Activated CD4-positive, alpha-beta memory T cell treated with anti-CD3 and anti-CD28 coated beads for 36 hours (primary cell): ENCODE measurements around the gene CASKIN1. TPM values are rescaled to one million over a fixed set of nuclear protein-coding genes. Genes with fewer than 3 reads are reported as not detected.
A peak's percentile ranks its signal among the peaks of the same experiment; 100 is the strongest.

Experiments
- CTCF ChIA-PET: fragments of 350-600 bp; sonication (Branson Sonifier 250); formaldehyde crosslinking; loops from one replicate; lab custom pipeline; 2021; ENCODE audit warnings: antibody characterized with exemption, inconsistent platforms; lab: Charles Lee
- POLR2A ChIA-PET: fragments of 350-600 bp; sonication (Branson Sonifier 250); formaldehyde crosslinking; loops from one replicate; lab custom pipeline; 2021; ENCODE audit warnings: antibody characterized with exemption; lab: Charles Lee
- DNase-seq: peaks from one replicate; pipeline ENCODE4 v3.0.0-alpha.2; 2020
- H3K27ac Mint-ChIP-seq: one replicate; pipeline ENCODE4 v1.8.0; 2021; ENCODE audit warnings: mixed read lengths
- H3K27me3 Mint-ChIP-seq: one replicate; pipeline ENCODE4 v1.8.0; 2021; ENCODE audit warnings: mixed read lengths
- H3K36me3 Mint-ChIP-seq: one replicate; pipeline ENCODE4 v1.8.0; 2021; ENCODE audit warnings: mixed read lengths
- H3K4me1 Mint-ChIP-seq: one replicate; pipeline ENCODE4 v1.8.0; 2021; ENCODE audit warnings: low read depth, mixed read lengths
- H3K4me3 Mint-ChIP-seq: one replicate; pipeline ENCODE4 v1.8.0; 2021; ENCODE audit warnings: mild to moderate bottlenecking, mixed read lengths
- H3K9me3 Mint-ChIP-seq: one replicate; pipeline ENCODE4 v1.8.0; 2021; ENCODE audit warnings: mixed read lengths
- intact Hi-C: fragments of 100-400 bp; cut with micrococcal nuclease; formaldehyde crosslinking; loops from one replicate; pipeline ENCODE4 v1.15.1; 2023
- total RNA-seq, 2 experiments: library from RNA; stranded (reverse); gene quantifications; one replicate each; pipeline ENCODE4 v1.2.3, GENCODE V29; 2021

Gene CASKIN1
- total RNA-seq, 2 experiments from 2014 or later, result 0.36 to 0.83 TPM

DNA sequence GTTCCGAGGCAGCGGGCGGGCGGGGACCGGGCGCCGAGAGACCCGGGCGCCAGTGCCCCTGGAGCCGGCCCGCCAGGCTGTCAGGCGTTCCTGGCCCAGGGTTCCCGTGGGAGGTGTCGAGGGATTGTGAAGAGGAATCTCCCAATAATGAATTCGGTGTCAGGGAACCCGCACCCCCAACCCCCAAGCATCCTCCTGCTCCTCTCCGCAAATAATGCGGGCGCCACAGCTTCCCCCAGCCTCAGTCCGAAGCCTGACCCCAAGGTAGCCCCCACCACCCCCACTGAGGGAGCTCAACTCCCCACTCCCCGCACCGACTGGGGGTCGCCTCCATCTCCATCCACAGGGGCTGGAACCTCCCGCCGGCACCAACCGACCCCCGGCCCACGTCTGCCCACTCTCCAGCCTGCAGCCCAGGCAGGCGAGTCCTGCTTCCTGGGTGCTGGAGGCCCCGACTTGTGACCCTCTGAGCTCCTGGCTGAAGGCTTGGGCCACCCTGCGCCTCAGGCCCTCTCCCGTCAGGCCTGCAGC, 641 bp upstream of the CASKIN1 start:
- no peak overlapping the region for H3K27ac Mint-ChIP-seq
- H3K4me1 Mint-ChIP-seq, result peaks cover 4% of the 10 kb centered on the region
- H3K36me3 Mint-ChIP-seq, result no peaks in the 10 kb centered on the region
- DNase-seq, result no peak
- no peaks in the 10 kb centered on the region for H3K9me3 Mint-ChIP-seq
- H3K4me3 Mint-ChIP-seq, result peak overlapping the region; percentile 41
- peaks cover 29% of the 10 kb centered on the region for H3K27me3 Mint-ChIP-seq
- ChIA-PET CTCF (interaction anchor here (3.9 kb wide), 1 partner anchor 55 kb away, joined by 31 read pairs; the partner anchor contains the start of gene ECI1), POLR2A (no interaction called here)
- intact Hi-C loops, result loop anchor here (10.0 kb wide), 1 partner anchor 308 kb away; no protein-coding TSS in a partner anchor

- Mint-ChIP-seq H3K9me3 (no peaks in the 10 kb centered on the region), H3K27ac (no peak overlapping the region), H3K27me3 (peaks cover 29% of the 10 kb centered on the region), H3K4me3 (no peak overlapping the region), H3K4me1 (peaks cover 4% of the 10 kb centered on the region), H3K36me3 (no peaks in the 10 kb centered on the region)
- ChIA-PET CTCF (interaction anchor here (1.1 to 3.9 kb wide), 11 partner anchors 8 to 318 kb away, joined by 3 to 31 read pairs (median 7); partner anchors contain the start of genes ABCA3, CCNF, E4F1 and ECI1), POLR2A (interaction anchor here (1.4 to 1.5 kb wide), 2 partner anchors 19 to 56 kb away, joined by 4 to 6 read pairs; partner anchors contain the start of genes ECI1 and PGP)
- no peak for DNase-seq
- intact Hi-C loops, result loop anchor here (10.0 kb wide), 1 partner anchor 309 kb away; no protein-coding TSS in a partner anchor
These were observed 863 bp downstream of the CASKIN1 start for GRCh38 chr16:2195322-2196161.

DNA sequence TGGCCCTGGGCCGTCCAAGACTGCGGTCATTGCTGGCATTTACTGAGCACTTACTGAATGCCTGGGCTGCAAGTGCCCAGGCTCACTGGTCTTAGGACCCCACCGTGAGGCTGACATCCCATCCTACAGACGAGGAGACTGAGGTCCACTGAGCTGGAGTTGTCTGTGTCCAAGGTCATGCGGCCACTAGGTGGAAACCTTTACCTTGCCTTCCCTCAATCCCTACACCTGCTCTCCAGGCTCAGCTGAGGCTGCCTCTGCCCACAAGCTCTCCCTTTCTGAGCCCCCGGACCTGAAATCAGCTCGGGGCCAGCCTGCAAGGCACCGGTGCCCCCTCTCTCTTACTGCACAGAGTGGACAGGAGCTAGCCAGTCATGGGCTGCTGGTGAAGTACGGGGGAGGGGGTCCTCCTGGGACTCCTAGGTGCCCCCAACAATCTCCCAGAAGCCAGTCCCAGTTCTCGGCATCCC, 1.5 kb downstream of the CASKIN1 start:
- ChIA-PET CTCF (interaction anchor here (0.6 to 3.9 kb wide), 16 partner anchors 8 to 318 kb away, joined by 3 to 31 read pairs (median 4); partner anchors contain the start of genes ABCA3, CCNF, E4F1 and ECI1), POLR2A (interaction anchor here (1.4 to 1.5 kb wide), 2 partner anchors 20 to 57 kb away, joined by 4 to 6 read pairs; partner anchors contain the start of genes ECI1 and PGP)
- Mint-ChIP-seq H3K9me3 (no peaks in the 10 kb centered on the region), H3K4me3 (no peak overlapping the region), H3K36me3 (no peaks in the 10 kb centered on the region), H3K4me1 (peaks cover 4% of the 10 kb centered on the region), H3K27ac (no peak overlapping the region), H3K27me3 (peaks cover 28% of the 10 kb centered on the region)
- intact Hi-C loops, result loop anchor here (10.0 kb wide), 1 partner anchor 310 kb away; no protein-coding TSS in a partner anchor
- peak; percentile 67 for DNase-seq

- Mint-ChIP-seq H3K36me3 (no peaks in the 10 kb centered on the region), H3K27ac (no peak overlapping the region), H3K27me3 (peaks cover 28% of the 10 kb centered on the region), H3K9me3 (no peaks in the 10 kb centered on the region), H3K4me3 (no peak overlapping the region), H3K4me1 (peaks cover 4% of the 10 kb centered on the region)
- ChIA-PET POLR2A (interaction anchor here (1.4 to 1.5 kb wide), 2 partner anchors 20 to 58 kb away, joined by 4 to 6 read pairs; partner anchors contain the start of genes ECI1 and PGP), CTCF (interaction anchor here (0.6 to 3.9 kb wide), 16 partner anchors 9 to 319 kb away, joined by 3 to 31 read pairs (median 4); partner anchors contain the start of genes ABCA3, CCNF, E4F1 and ECI1)
- intact Hi-C loops, result loop anchor here (10.0 kb wide), 1 partner anchor 311 kb away; no protein-coding TSS in a partner anchor
- DNase-seq, result no peak
These were observed 2.1 kb downstream of the CASKIN1 start for GRCh38 chr16:2194166-2194834.

DNA sequence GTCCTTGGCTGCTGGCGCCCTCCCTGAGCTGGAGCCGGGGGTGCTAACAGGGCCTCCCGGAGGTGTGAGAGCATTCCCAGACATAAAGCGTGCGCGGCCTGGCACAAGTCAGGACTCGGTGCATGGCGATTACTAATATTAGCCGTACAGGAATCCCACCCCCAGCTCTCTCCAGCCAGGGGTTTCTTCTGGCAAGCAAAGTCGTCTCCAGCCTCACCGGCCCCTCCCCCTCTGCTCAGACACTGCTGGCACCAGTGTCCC, 5.0 kb downstream of the CASKIN1 start:
- POLR2A ChIA-PET, result no interaction called here
- CTCF ChIA-PET, result no interaction called here
- no peak overlapping the region for H3K4me3 Mint-ChIP-seq
- H3K27me3 Mint-ChIP-seq, result peaks cover 8% of the 10 kb centered on the region
- no peaks in the 10 kb centered on the region for H3K36me3 Mint-ChIP-seq
- no peaks in the 10 kb centered on the region for H3K9me3 Mint-ChIP-seq
- no peak overlapping the region for H3K27ac Mint-ChIP-seq
- peaks cover 4% of the 10 kb centered on the region for H3K4me1 Mint-ChIP-seq
- DNase-seq, result no peak
- intact Hi-C loops, result loop anchor here (10.0 kb wide), 1 partner anchor 313 kb away; no protein-coding TSS in a partner anchor

DNA sequence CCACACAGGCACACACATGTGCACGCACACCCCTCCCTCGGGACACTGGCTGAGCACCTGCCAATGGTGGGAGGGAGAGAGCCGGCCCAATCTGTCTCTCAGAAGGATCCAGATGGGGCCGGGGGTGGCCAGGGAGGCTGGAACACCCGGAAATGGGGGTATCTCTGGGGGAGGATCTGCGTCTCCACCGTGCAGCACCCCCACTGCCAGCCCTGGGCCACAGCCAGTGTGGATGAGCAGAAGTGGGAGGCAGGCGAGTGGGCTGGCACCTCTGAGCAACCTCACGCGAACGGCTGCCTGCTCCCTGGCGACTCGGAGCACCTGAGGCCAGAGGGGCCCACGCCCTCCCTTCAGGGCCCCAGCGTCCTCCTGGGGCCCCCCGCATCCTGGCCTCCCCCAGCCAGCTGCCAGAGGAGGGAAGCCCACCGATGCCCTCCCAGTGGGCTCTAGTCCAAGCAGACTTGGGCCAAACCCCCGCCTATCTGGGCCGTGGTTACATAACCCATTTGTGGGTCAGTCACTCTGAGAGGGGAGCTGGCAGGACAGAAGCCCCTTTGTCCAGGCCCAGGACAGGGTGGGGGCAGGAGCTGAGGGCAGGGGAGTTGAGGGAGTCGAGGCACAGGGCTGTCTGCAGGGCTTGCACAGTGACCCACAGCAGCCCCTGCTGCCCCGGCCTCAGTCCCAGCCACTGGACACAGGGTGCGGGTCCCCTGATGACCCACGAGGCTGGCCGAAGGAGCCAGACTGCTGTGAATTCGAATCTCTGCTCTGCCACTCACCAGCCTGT, 5.6 kb downstream of the CASKIN1 start:
- DNase-seq, result no peak
- Mint-ChIP-seq H3K4me1 (peaks cover 4% of the 10 kb centered on the region), H3K27me3 (peaks cover 8% of the 10 kb centered on the region), H3K9me3 (no peaks in the 10 kb centered on the region), H3K27ac (no peak overlapping the region), H3K36me3 (no peaks in the 10 kb centered on the region), H3K4me3 (no peak overlapping the region)
- CTCF ChIA-PET, result no interaction called here
- intact Hi-C loops, result loop anchor here (10.0 kb wide), 1 partner anchor 314 kb away; no protein-coding TSS in a partner anchor
- POLR2A ChIA-PET, result no interaction called here

DNA sequence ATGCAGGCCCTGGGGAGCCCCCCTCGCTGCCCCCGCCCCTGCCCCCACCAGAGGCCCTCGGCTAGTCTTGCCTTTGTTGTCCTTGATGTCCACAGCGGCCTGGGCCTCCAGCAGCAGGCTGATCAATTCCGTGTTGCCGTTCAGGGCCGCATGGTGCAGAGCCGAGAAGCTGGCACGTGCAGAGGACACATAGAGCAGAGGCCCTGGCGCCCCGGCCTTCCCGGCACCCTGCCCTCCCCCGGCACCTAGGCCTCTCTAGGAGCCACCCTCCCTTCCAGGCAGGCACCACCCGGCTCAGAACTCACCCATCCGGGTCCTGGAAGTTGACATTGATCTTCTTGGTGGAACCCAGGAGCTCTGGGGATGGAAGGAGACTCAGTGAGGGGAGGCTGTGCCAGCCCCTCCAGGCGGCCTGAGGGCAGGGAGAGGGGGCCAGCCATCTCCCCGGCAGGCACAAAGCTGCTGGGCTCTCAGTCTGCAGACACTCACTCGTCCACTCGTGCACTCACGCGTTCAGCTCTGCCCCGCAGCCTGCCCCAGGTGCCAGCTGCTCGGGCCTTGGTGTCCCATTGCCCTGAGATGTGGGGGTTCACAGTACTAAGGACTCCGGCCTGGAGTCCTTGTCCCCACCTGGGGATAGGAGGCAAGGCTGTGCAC, 6.3 kb downstream of the CASKIN1 start:
- peaks cover 5% of the 10 kb centered on the region for H3K27me3 Mint-ChIP-seq
- H3K27ac Mint-ChIP-seq, result no peak overlapping the region
- no peaks in the 10 kb centered on the region for H3K36me3 Mint-ChIP-seq
- intact Hi-C loops, result loop anchor here (10.0 kb wide), 1 partner anchor 315 kb away; no protein-coding TSS in a partner anchor
- no peaks in the 10 kb centered on the region for H3K9me3 Mint-ChIP-seq
- DNase-seq, result no peak
- peaks cover 4% of the 10 kb centered on the region for H3K4me1 Mint-ChIP-seq
- CTCF ChIA-PET, result no interaction called here
- POLR2A ChIA-PET, result no interaction called here
- H3K4me3 Mint-ChIP-seq, result no peak overlapping the region

DNA sequence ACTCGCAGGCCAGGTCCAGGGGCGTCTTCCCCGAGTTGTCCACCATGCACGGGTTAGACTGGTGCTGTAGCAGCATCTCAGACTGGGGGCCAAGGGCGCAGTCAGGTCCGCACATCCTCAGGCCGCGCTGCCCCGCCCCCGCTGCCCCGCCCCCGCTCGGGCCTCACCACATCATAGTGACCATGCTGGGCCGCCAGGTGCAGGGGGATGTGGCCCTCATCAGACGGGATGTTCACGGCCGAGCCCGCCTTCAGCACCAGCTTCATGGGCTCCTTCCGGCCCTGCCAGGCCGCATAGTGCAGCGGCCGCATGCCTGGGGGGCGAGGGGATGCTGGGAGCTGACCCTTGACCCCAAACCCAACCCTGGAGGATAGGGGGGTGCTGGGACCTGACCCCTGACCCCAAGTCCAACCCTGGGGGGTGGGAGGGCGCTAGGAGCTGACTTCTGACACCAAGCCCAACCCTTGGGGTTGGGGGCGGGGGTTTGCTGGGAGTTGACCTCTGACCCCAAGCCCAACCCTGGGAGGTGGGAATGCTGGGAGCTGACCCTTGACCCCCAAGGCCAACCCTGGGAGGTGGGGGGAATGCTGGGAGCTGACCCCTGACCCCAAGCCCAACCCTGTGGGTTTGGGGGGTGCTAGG, 7.0 kb downstream of the CASKIN1 start:
- Mint-ChIP-seq H3K4me1 (no peaks in the 10 kb centered on the region), H3K4me3 (no peak overlapping the region), H3K36me3 (no peaks in the 10 kb centered on the region), H3K27me3 (no peaks in the 10 kb centered on the region), H3K27ac (no peak overlapping the region), H3K9me3 (no peaks in the 10 kb centered on the region)
- intact Hi-C loops, result no loop called here
- POLR2A ChIA-PET, result no interaction called here
- CTCF ChIA-PET, result no interaction called here
- no peak for DNase-seq

- POLR2A ChIA-PET, result interaction anchor here (0.6 kb wide), 1 partner anchor 116 kb away, joined by 5 read pairs; no protein-coding TSS in a partner anchor
- intact Hi-C loops, result no loop called here
- no peaks in the 10 kb centered on the region for H3K9me3 Mint-ChIP-seq
- no peaks in the 10 kb centered on the region for H3K4me1 Mint-ChIP-seq
- CTCF ChIA-PET, result no interaction called here
- no peak overlapping the region for H3K4me3 Mint-ChIP-seq
- DNase-seq, result no peak
- no peaks in the 10 kb centered on the region for H3K27me3 Mint-ChIP-seq
- H3K27ac Mint-ChIP-seq, result no peak overlapping the region
- H3K36me3 Mint-ChIP-seq, result no peaks in the 10 kb centered on the region
These were observed 8.0 kb downstream of the CASKIN1 start for GRCh38 chr16:2188395-2188794.

DNA sequence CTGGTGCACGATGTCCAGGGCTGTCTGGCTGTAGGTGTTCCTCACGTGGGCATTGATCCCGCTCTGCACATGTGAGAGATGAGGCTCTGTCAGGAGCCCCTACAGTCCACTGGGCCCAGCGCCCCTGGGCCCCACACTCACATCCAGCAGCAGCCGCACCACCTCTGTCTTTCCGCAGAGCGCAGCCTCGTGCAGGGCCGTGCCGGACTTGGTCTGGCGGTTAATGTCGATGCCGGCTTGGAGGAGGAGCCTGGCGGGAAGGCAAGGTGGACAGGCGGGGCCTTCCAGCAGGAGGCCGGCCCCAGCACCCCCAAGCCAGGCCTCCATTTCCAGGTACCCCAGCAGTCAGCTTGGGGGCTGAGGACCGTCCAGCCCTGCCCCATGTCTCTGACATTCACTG, 9.2 kb downstream of the CASKIN1 start:
- Mint-ChIP-seq H3K9me3 (no peaks in the 10 kb centered on the region), H3K4me3 (no peak overlapping the region), H3K27me3 (no peaks in the 10 kb centered on the region), H3K27ac (no peak overlapping the region), H3K36me3 (no peaks in the 10 kb centered on the region), H3K4me1 (no peaks in the 10 kb centered on the region)
- intact Hi-C loops, result no loop called here
- DNase-seq, result no peak
- ChIA-PET POLR2A (no interaction called here), CTCF (no interaction called here)
